GM18498 (cell line): Measurements from ENCODE around the gene CCNT2.
A peak's percentile ranks its signal among the peaks of the same experiment; 100 is the strongest.
"Not testable (repeated sequence)": the region's sequence is repeated elsewhere in the genome, so short reads cannot be mapped to it uniquely, and the experiment has no call there.

Source experiments
- ATAC-seq: cut with Tn5 transposase; IDR thresholded peaks from one replicate; pipeline ENCODE4 v1.9.1; 2021; ENCODE audit warnings: mild to moderate bottlenecking, moderate library complexity; ENCODE audit not compliant: unreplicated experiment

Gene CCNT2

GRCh38 chr2:134917888-134918525, 615 bp upstream of the CCNT2 start:
- ATAC-seq = peak; percentile 78

- ATAC-seq = no peak
Observed at GRCh38 chr2:134919341-134920210, 954 bp downstream of the CCNT2 start.

GRCh38 chr2:134924912-134925311, 6.3 kb downstream of the CCNT2 start:
- no peak for ATAC-seq

GRCh38 chr2:134926231-134926931, 7.8 kb downstream of the CCNT2 start:
- no peak for ATAC-seq

- ATAC-seq = no peak
Observed at GRCh38 chr2:134927195-134927594, 8.6 kb downstream of the CCNT2 start.

GRCh38 chr2:134932864-134933526, 14.4 kb downstream of the CCNT2 start:
- ATAC-seq = no peak

GRCh38 chr2:134933732-134934131, 15.1 kb downstream of the CCNT2 start:
- no peak for ATAC-seq

- ATAC-seq = no peak
Observed at GRCh38 chr2:134934150-134934549, 15.5 kb downstream of the CCNT2 start.

GRCh38 chr2:134934641-134935040, 16.0 kb downstream of the CCNT2 start:
- ATAC-seq = no peak

GRCh38 chr2:134936691-134937090, 18.1 kb downstream of the CCNT2 start:
- ATAC-seq = no peak

- peak; percentile 78 for ATAC-seq
Observed at GRCh38 chr2:134943540-134943939, 24.9 kb downstream of the CCNT2 start.

GRCh38 chr2:134944975-134945374, 26.4 kb downstream of the CCNT2 start:
- ATAC-seq = no peak

- ATAC-seq = no peak
Observed at GRCh38 chr2:134946073-134946472, 27.5 kb downstream of the CCNT2 start.

- ATAC-seq = no peak
Observed at GRCh38 chr2:134949981-134950708, 31.5 kb downstream of the CCNT2 start.

- no peak for ATAC-seq
Observed at GRCh38 chr2:134950886-134951285, 32.3 kb downstream of the CCNT2 start.

- no peak for ATAC-seq
Observed at GRCh38 chr2:134952608-134953007, 34.0 kb downstream of the CCNT2 start.

- ATAC-seq = no peak
Observed at GRCh38 chr2:134954065-134954464, 35.4 kb downstream of the CCNT2 start.

GRCh38 chr2:134955744-134956143, 37.1 kb downstream of the CCNT2 start:
- no peak for ATAC-seq

GRCh38 chr2:134957477-134957876, 38.9 kb downstream of the CCNT2 start:
- no peak for ATAC-seq

GRCh38 chr2:134967166-134967565, 48.5 kb downstream of the CCNT2 start:
- ATAC-seq = not testable (repeated sequence)
